Astrocyte (in vitro differentiated cells and primary cell): ENCODE measurements around the gene ID1.
"Not testable (repeated sequence)": the region's sequence is repeated elsewhere in the genome, so short reads cannot be mapped to it uniquely, and the experiment has no call there.

ENCODE experiments used
- CTCF ChIP-seq: IDR thresholded peaks from 2 replicates; pipeline ENCODE4 v1.5.1; 2011; ENCODE audit warnings: low read depth, mild to moderate bottlenecking, inconsistent platforms, low read length, moderate library complexity; ENCODE audit not compliant: insufficient read depth
- EZH2 ChIP-seq: IDR thresholded peaks from 2 replicates; pipeline ENCODE4 v1.6.1; 2012; ENCODE audit warnings: mild to moderate bottlenecking, low read length, inconsistent platforms; ENCODE audit not compliant: insufficient read depth

GRCh38 chr20:31626534-31626933, 21.4 kb downstream of the ID1 start:
- not testable (repeated sequence) for TF ChIP-seq CTCF, EZH2
